GM13977 (cell line): ENCODE data around the gene USP47.

ENCODE experiments used
- DNase-seq: peaks from one replicate; pipeline ENCODE4 v3.0.0; 2012; ENCODE audit warnings: low spot score
- CTCF ChIP-seq: IDR thresholded peaks from 2 replicates; pipeline ENCODE4 v1.5.1; 2012; ENCODE audit warnings: mild to moderate bottlenecking, control low read depth; ENCODE audit not compliant: insufficient read depth; ENCODE audit errors: extremely low read depth, missing control alignments
- in situ Hi-C: fragments of 300-500 bp; cut with MboI; formaldehyde crosslinking; loops from one replicate; pipeline ENCODE4 v1.12.0; 2022; ENCODE audit warnings: low sequenced_read_pairs, low pct_unique_long_range_greater_than_20kb, mixed read lengths, inconsistent platforms; ENCODE audit not compliant: unreplicated experiment

Gene USP47

DNA sequence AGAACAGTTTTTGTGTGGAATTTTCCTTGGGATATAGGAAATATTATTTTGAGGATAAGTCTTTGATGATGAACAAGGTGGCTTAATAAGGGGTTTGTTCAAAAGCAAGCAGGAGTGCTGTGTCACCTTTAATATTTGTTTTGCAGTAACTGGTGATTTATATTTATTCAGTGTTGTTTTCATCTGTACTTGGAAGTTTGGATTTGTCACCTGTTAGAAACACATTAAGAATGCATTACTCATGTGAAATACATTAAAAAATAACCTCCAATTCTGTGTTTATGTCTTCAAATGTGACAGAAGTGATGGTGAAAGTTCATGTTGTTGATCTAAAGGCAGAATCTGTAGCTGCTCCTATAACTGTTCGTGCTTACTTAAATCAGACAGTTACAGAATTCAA, 96.2 kb downstream of the USP47 start:
- in situ Hi-C loops, result no loop called here
- TF ChIP-seq CTCF, result no peak
- no peak for DNase-seq

GRCh38 chr11:11940551-11940950, 98.8 kb downstream of the USP47 start:
- no peak for TF ChIP-seq CTCF
- in situ Hi-C loops, result no loop called here
- DNase-seq, result no peak

DNA sequence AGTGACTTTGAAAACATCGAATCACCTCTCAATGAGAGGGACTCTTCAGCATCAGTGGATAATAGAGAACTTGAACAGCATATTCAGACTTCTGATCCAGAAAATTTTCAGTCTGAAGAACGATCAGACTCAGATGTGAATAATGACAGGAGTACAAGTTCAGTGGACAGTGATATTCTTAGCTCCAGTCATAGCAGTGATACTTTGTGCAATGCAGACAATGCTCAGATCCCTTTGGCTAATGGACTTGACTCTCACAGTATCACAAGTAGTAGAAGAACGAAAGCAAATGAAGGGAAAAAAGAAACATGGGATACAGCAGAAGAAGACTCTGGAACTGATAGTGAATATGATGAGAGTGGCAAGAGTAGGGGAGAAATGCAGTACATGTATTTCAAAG, 100.9 kb downstream of the USP47 start:
- no peak for TF ChIP-seq CTCF
- in situ Hi-C loops, result no loop called here
- DNase-seq, result no peak

- no peak for DNase-seq
- in situ Hi-C loops, result no loop called here
- TF ChIP-seq CTCF, result no peak
Observed at GRCh38 chr11:11944444-11944843, 102.7 kb downstream of the USP47 start.

- no peak for DNase-seq
- in situ Hi-C loops, result no loop called here
- no peak for TF ChIP-seq CTCF
Observed at GRCh38 chr11:11946180-11946579, 104.4 kb downstream of the USP47 start.

DNA sequence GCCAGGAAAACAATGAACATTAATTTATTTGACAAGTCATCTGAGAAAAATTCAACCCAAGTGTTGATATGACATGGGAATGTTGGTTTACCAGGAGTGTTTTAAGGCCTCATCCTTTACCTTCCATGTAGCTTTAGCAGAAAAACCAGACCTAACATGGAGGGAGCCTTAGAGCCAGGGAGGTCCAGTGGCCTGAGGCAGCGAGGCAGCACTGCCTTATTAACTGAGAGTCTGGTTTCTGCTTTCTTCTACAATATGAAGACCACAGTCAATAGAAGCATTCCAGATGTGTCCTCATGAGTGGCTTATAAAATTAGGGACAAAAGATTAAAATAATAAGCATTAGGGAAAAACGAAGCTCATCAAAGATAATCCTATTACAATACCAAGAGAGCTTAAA, 105.1 kb downstream of the USP47 start:
- DNase-seq, result no peak
- in situ Hi-C loops, result no loop called here
- TF ChIP-seq CTCF, result no peak

- no peak for TF ChIP-seq CTCF
- in situ Hi-C loops, result no loop called here
- no peak for DNase-seq
Observed at GRCh38 chr11:11947825-11948224, 106.1 kb downstream of the USP47 start.
